ENCODE results near the gene AGK.

DNA sequence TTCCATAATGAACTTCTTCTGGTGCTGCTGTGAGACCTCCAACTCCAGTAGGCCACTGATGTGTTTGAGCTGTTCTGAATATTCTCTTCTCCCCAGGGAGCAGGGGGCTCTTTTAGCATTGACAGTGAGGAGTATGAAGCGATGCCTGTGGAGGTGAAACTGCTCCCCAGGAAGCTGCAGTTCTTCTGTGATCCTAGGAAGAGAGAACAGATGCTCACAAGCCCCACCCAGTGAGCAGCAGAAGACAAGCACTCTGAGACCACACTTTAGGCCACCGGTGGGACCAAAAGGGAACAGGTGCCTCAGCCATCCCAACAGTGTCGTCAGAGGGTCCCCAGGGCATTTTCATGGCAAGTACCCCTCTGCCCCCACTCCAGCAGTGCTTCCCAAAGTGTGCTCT, 101.5 kb downstream of the AGK start:
- TF ChIP-seq, protein P1, sequence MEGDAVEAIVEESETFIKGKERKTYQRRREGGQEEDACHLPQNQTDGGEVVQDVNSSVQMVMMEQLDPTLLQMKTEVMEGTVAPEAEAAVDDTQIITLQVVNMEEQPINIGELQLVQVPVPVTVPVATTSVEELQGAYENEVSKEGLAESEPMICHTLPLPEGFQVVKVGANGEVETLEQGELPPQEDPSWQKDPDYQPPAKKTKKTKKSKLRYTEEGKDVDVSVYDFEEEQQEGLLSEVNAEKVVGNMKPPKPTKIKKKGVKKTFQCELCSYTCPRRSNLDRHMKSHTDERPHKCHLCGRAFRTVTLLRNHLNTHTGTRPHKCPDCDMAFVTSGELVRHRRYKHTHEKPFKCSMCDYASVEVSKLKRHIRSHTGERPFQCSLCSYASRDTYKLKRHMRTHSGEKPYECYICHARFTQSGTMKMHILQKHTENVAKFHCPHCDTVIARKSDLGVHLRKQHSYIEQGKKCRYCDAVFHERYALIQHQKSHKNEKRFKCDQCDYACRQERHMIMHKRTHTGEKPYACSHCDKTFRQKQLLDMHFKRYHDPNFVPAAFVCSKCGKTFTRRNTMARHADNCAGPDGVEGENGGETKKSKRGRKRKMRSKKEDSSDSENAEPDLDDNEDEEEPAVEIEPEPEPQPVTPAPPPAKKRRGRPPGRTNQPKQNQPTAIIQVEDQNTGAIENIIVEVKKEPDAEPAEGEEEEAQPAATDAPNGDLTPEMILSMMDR (IDR thresholded peaks at IDR 0.05): no peak
- no peak for TF ChIP-seq ZFX (IDR thresholded peaks at IDR 0.05; ENCODE audit: borderline replicate concordance)
